ENCODE data around the gene TPCN2.

TPCN2 gene

GRCh38 chr11:69114811-69115523, 66.2 kb downstream of the TPCN2 start:
- DNase-seq = peak; percentile 79

GRCh38 chr11:69115586-69116560, 67.1 kb downstream of the TPCN2 start:
- no peak for DNase-seq

- no peak for DNase-seq
Measured at GRCh38 chr11:69116671-69117070, 67.9 kb downstream of the TPCN2 start.

GRCh38 chr11:69119190-69119589, 70.5 kb downstream of the TPCN2 start:
- DNase-seq = no peak

- no peak for DNase-seq
Measured at GRCh38 chr11:69120096-69120875, 71.6 kb downstream of the TPCN2 start.

GRCh38 chr11:69121021-69121420, 72.3 kb downstream of the TPCN2 start:
- no peak for DNase-seq

GRCh38 chr11:69121621-69122325, 73.0 kb downstream of the TPCN2 start:
- DNase-seq = peak; percentile 43

GRCh38 chr11:69122326-69122629, 73.5 kb downstream of the TPCN2 start:
- no peak for DNase-seq

- DNase-seq = peak; percentile 37
Measured at GRCh38 chr11:69122630-69123431, 74.1 kb downstream of the TPCN2 start.

- no peak for DNase-seq
Measured at GRCh38 chr11:69123593-69124545, 75.1 kb downstream of the TPCN2 start.

- no peak for DNase-seq
Measured at GRCh38 chr11:69125861-69126260, 77.1 kb downstream of the TPCN2 start.

- no peak for DNase-seq
Measured at GRCh38 chr11:69126286-69126685, 77.6 kb downstream of the TPCN2 start.

- no peak for DNase-seq
Measured at GRCh38 chr11:69127081-69127850, 78.5 kb downstream of the TPCN2 start.

GRCh38 chr11:69127884-69128283, 79.2 kb downstream of the TPCN2 start:
- no peak for DNase-seq

GRCh38 chr11:69129053-69129452, 80.3 kb downstream of the TPCN2 start:
- DNase-seq = no peak

GRCh38 chr11:69129647-69130046, 80.9 kb downstream of the TPCN2 start:
- no peak for DNase-seq

- no peak for DNase-seq
Measured at GRCh38 chr11:69130654-69131053, 81.9 kb downstream of the TPCN2 start.

- DNase-seq = no peak
Measured at GRCh38 chr11:69131121-69131566, 82.4 kb downstream of the TPCN2 start.

- peak; percentile 68 for DNase-seq
Measured at GRCh38 chr11:69131644-69132300, 83.0 kb downstream of the TPCN2 start.

Measured in NCI-H82 (cell line).